NCI-H524 treated with DMSO at 0.1 percent for 48 hours (cell line): ENCODE measurements around the gene SLC2A4RG.

Experiments
- DNase-seq: peaks from one replicate; lab custom pipeline; 2025; lab: John Stamatoyannopoulos, UW

The SLC2A4RG gene

GRCh38 chr20:63699466-63700198 lies 39.9 kb upstream of the SLC2A4RG start:
- DNase-seq, result no peak

- no peak for DNase-seq
Observed at GRCh38 chr20:63700199-63701050, 39.2 kb upstream of the SLC2A4RG start.

GRCh38 chr20:63701051-63701328 lies 38.6 kb upstream of the SLC2A4RG start:
- DNase-seq, result no peak

DNA sequence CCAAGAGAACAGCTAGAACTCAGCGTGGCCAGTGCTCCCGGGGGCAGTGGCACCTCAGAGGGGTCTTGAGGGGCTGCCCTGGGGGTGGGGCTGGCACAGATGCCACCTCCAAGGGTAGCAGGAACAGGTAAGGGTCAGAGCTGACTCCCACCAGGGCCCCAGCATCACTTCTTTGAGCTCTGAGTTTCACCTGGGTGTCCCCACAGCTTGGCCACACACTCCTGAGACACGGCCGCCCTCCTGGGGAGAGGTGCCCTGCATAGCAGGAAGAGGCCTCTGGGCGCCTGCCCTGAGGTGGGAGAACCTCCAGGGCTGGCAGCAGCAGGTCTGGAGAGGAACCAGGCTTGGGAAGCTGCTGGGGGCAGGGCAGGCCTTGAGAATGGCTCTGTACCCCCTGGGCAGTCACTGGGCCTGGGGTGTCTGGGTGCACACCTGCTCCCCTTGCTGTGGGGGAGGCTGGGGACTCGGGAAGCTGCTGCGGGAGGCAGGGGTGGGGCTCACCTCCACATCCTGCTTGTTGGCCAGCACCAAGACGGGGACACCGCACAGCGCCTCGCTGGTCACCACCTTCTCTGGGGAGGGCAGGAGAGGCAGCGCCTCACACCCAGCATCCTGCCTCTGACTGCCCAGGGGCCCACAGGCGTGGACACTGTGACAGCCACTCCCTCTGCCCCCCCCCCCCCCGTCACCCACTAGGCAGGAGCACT lies 38.1 kb upstream of the SLC2A4RG start:
- DNase-seq, result no peak

- no peak for DNase-seq
Observed at GRCh38 chr20:63702036-63702665, 37.4 kb upstream of the SLC2A4RG start.

GRCh38 chr20:63702751-63703470 lies 36.7 kb upstream of the SLC2A4RG start:
- no peak for DNase-seq

- DNase-seq, result no peak
Observed at GRCh38 chr20:63703471-63703975, 36.1 kb upstream of the SLC2A4RG start.

GRCh38 chr20:63703976-63704748 lies 35.4 kb upstream of the SLC2A4RG start:
- DNase-seq, result no peak

DNA sequence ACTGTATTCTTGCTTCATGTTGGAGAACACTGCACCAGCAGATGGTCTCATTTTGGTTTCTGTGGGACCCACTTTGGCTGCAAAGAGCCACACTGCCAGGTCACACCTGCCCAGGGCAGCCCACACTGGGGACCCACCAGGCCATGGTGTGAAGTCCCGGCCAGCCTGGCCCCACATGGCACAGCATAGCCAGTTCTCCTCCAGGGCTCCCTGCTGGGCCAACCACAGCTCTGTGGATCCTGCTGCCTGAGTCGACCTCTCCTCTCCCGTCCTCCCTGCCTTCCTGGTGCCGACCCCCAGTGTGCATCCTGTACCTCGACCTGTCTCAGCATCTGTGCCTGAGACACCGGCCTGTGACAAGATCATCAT lies 34.8 kb upstream of the SLC2A4RG start:
- no peak for DNase-seq

DNA sequence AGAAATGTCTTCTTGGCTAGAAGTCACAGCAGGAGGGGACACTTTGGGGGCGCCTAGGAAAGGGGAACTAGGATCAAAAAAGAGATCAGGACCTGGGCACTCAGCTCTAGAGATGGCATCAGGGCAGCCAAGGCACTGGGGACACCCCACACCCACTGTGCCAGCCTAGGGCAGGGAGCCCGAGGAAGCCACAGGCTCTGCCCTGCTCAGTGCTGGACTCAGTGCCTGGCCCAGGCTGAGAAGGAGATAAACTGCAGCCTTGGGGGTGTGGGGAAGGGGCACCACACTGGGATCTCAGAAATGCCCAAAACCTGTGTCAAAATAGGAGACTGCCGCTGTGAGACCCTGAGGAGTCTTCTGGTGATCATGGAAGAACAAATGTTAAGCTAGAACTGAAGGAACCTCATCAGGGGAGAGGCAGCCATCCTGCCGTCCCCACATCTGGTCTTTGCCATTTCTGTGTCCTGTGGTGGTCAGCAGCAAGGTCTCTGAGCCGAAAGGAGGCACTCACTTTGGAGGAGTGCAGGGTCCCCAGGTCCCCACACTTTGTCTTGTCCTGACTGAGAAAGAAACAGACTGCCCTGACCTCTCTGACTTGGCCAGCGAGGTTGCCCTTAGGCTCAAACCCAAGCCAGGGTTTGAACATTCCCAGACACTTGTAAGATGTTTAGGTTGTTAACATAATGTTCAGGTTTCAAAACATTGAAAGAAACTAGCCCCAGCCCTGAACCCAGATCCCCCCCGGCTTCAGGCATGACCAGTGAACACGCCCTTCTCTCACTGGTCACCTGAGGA lies 34.1 kb upstream of the SLC2A4RG start:
- DNase-seq, result no peak

GRCh38 chr20:63706027-63706695 lies 33.4 kb upstream of the SLC2A4RG start:
- DNase-seq, result no peak

GRCh38 chr20:63706852-63707557 lies 32.6 kb upstream of the SLC2A4RG start:
- DNase-seq, result no peak

DNA sequence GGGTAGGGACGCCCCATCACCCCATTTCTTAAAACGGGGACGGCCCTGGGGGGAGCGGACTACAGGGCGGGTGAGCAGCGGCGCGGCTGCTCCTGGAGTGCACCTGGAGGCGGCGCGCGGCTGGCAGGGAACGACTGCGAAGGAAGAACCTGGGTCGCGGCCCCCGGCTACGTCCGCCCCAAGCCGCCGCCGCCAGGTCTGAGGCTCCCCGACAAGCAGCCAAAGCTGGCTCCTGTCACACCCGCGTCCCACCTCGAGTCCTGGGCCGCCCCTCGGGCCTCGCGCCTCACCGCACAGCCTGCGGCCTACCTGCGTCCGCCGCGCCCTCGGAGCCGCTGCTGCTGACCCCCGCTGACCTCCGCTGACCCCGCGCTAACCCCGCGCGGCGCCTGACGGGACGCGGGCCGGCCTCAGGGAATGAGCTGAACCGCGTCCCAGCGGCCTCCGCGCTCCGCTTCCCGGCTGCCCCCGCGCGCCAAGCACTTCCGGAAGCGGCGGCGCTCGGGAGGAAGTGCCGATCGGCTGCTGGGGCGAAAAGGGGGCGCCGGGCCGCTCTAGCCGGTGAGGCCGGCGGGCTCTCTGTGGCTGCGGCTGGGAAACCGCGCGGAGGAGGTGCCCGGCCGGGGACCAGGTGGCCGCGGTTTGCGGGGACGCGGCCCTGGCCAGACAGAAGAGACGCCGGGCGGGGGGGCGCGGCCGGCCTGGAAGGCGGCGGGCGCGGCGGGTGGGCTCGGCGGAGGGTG lies 31.8 kb upstream of the SLC2A4RG start, which contains the start of the genes ARFRP1 and ZGPAT:
TSS of gene ARFRP1 (minus strand) at position 419 of the 743 bp plus-strand sequence. CDS start 885 bp downstream, outside the sequence.
TSS of gene ZGPAT (plus strand) at position 482 of the 743 bp plus-strand sequence. CDS start 542 bp downstream, outside the sequence.
- peak; percentile 53 for DNase-seq

- no peak for DNase-seq
Observed at GRCh38 chr20:63708301-63709148, 31.1 kb upstream of the SLC2A4RG start.

- no peak for DNase-seq
Observed at GRCh38 chr20:63709149-63709527, 30.4 kb upstream of the SLC2A4RG start.

DNA sequence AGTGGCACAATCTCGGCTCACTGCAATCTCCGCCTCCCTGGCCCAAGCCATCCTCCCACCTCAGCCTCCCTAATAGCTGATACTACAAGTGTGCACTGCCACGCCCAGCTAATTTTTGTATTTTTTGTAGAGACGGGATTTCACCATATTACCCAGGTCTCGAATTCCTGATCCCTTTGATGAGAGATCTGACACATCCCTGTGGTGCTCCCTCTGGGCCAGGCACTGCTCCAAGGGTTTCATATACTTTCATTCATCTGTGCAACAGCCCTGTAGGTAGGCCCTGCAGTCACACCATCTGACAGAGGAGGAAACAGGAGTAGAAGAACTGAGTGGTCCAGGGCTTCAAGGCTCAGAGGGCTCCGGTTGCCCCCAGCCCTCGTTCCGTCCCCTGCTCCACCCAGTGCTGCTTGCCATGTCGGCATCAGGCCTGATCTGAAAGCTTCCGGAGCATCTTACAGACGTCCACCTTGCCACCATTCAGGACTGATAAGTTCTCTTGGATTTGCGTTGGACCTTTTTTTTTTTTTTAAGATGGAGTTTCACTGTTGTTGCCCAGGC lies 28.4 kb upstream of the SLC2A4RG start:
- no peak for DNase-seq

DNA sequence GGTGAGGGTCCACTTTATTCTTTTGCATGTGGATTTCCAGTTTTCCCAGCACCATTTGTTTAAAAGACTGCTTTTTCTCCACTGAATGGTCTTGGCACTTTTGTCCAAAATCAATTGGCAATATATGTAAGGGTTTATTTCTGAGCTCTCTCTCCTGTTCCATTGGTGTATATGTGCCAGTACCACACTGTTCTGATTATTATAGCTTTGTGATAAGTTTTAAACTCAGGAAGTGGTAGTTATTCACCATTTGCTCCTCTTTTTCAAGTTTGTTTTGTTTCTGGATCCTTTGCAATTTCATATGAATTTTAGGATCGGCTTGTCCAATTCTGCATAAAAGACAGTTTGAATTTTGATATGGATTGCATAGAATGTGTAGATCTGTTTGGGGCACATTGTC lies 27.4 kb upstream of the SLC2A4RG start:
- DNase-seq, result no peak
